HEK293 (cell line): ENCODE results near the gene GRAMD1B.

Source experiments
- BCL11B ChIP-seq: fragments of 450-650 bp; formaldehyde crosslinking; IDR thresholded peaks from 2 replicates; pipeline ENCODE4 v1.5.1; 2016; ENCODE audit warnings: low read depth, missing biosample characterization, missing genetic modification characterization
- CTCF ChIP-seq: fragments of 450-650 bp; formaldehyde crosslinking; IDR thresholded peaks from 2 replicates; pipeline ENCODE4 v1.5.1; 2016; ENCODE audit warnings: missing biosample characterization, missing genetic modification characterization
- KLF16 ChIP-seq: fragments of 450-650 bp; formaldehyde crosslinking; IDR thresholded peaks from 2 replicates; pipeline ENCODE4 v1.5.1; 2017; ENCODE audit warnings: missing biosample characterization, missing genetic modification characterization
- PATZ1 ChIP-seq: fragments of 450-650 bp; formaldehyde crosslinking; IDR thresholded peaks from 2 replicates; pipeline ENCODE4 v1.5.1; 2016; ENCODE audit warnings: missing biosample characterization, missing genetic modification characterization
- ZNF660 ChIP-seq: fragments of 450-650 bp; IDR thresholded peaks from 2 replicates; pipeline ENCODE4 v1.5.1; 2018; ENCODE audit warnings: missing biosample characterization, mild to moderate bottlenecking, missing genetic modification characterization
- ZSCAN5A ChIP-seq: fragments of 450-650 bp; formaldehyde crosslinking; IDR thresholded peaks from 2 replicates; pipeline ENCODE4 v1.5.1; 2016; ENCODE audit warnings: missing biosample characterization, missing genetic modification characterization

- no peak for TF ChIP-seq ZSCAN5A (tag by site-specific recombination)
- no peak for TF ChIP-seq CTCF (tag by site-specific recombination)
- TF ChIP-seq ZNF660: no peak
- TF ChIP-seq PATZ1: no peak
- TF ChIP-seq BCL11B: no peak
- TF ChIP-seq KLF16 (tag by site-specific recombination): no peak
Measured at GRCh38 chr11:123569393-123569792, 139.3 kb downstream of the GRAMD1B start.
